ENCODE measurements around the gene CSTF1.

DNA sequence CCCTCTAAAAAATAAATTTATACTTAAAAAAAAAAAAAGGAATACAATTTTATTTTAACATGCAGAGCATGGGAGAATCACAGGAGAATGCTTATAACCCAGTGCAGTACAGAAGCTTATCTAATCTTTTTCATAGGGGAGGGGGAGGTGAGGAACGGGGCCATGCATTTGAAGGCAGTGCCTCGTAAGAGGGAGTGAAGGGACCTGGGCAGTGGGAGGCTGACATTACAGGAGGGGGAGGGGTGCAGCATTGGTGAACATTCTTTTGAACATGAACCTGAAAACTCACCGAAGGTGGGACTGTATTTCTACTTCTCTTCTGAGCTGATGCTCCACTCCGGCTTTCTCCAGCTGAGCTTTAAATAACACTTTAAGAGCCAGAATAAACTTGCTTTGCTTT, 9.7 kb upstream of the CSTF1 start:
- TF ChIP-seq, protein P1, sequence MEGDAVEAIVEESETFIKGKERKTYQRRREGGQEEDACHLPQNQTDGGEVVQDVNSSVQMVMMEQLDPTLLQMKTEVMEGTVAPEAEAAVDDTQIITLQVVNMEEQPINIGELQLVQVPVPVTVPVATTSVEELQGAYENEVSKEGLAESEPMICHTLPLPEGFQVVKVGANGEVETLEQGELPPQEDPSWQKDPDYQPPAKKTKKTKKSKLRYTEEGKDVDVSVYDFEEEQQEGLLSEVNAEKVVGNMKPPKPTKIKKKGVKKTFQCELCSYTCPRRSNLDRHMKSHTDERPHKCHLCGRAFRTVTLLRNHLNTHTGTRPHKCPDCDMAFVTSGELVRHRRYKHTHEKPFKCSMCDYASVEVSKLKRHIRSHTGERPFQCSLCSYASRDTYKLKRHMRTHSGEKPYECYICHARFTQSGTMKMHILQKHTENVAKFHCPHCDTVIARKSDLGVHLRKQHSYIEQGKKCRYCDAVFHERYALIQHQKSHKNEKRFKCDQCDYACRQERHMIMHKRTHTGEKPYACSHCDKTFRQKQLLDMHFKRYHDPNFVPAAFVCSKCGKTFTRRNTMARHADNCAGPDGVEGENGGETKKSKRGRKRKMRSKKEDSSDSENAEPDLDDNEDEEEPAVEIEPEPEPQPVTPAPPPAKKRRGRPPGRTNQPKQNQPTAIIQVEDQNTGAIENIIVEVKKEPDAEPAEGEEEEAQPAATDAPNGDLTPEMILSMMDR (IDR thresholded peaks at IDR 0.05 in 8 of 11, conservative IDR thresholded peaks at IDR 0.05 in 3 of 11) = no peak
- TF ChIP-seq POLR2AphosphoS5 (IDR thresholded peaks at IDR 0.05) = no peak
